Stimulated activated effector memory CD8-positive, alpha-beta T cell treated with anti-CD3 and anti-CD28 coated beads, Interleukin-12 subunit alpha, Interleukin-12 subunit beta, amount 100 ng/mL, for 72 hours (primary cell): ENCODE measurements around the gene RTCA.

Experiments used
- ATAC-seq: fragments of 150-1000 bp; cut with Tn5 transposase; 2 replicates; pipeline ENCODE4 v1.10.0; 2021
- DNase-seq, 2 donors: peaks; one replicate each; pipeline ENCODE4 v3.0.0; 2021 to 2022; ENCODE audit warnings: low spot score in 2 of 2
- H3K27ac Mint-ChIP-seq: one replicate; pipeline ENCODE4 v1.8.0; 2022; ENCODE audit warnings: mild to moderate bottlenecking, mixed read lengths
- H3K36me3 Mint-ChIP-seq: one replicate; pipeline ENCODE4 v1.8.0; 2022; ENCODE audit warnings: mild to moderate bottlenecking, mixed read lengths
- H3K4me1 Mint-ChIP-seq: one replicate; pipeline ENCODE4 v1.8.0; 2022; ENCODE audit warnings: mixed read lengths
- H3K4me3 Mint-ChIP-seq: one replicate; pipeline ENCODE4 v1.8.0; 2022; ENCODE audit warnings: mild to moderate bottlenecking, mixed read lengths
- H3K9me3 Mint-ChIP-seq: one replicate; pipeline ENCODE4 v1.8.0; 2022; ENCODE audit warnings: mixed read lengths

Gene RTCA

GRCh38 chr1:100340494-100340893 lies 74.5 kb downstream of the RTCA start:
- H3K36me3 Mint-ChIP-seq = no peaks in the 10 kb centered on the region
- no peak overlapping the region for H3K27ac Mint-ChIP-seq
- ATAC-seq (no peak), DNase-seq (no peak)
- no peak overlapping the region for H3K4me3 Mint-ChIP-seq
- H3K4me1 Mint-ChIP-seq = no peaks in the 10 kb centered on the region
- no peaks in the 10 kb centered on the region for H3K9me3 Mint-ChIP-seq

- Mint-ChIP-seq H3K27ac (no peak overlapping the region), H3K4me1 (no peaks in the 10 kb centered on the region), H3K4me3 (no peak overlapping the region), H3K9me3 (no peaks in the 10 kb centered on the region), H3K36me3 (no peaks in the 10 kb centered on the region)
- no peak for ATAC-seq
- no peak for DNase-seq
These were observed 76.3 kb downstream of the RTCA start for GRCh38 chr1:100342348-100342747.
